ENCODE data around the gene CBX7.

DNA sequence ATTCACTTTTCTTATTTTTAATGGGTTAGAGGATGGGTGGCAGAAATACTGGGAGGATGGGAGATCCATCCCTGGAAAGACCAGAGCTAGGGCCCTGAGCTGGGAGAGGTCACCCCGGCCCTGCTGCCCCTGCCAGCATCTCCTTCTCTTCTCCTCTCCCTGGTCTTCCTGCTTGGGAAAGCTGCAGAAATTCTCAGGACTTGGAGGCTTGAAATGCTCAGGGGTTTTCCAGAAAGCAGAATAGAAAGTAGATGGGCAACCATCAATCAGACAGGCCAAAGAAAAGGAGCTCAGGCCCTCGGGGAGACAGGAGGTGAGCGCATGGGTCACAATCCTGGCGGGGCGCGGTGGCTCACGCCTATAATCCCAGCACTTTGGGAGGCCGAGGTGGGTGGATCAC, 53.9 kb downstream of the CBX7 start:
- TF ChIP-seq POLR2A (IDR thresholded peaks at IDR 0.05), result no peak
- TF ChIP-seq, protein P1, sequence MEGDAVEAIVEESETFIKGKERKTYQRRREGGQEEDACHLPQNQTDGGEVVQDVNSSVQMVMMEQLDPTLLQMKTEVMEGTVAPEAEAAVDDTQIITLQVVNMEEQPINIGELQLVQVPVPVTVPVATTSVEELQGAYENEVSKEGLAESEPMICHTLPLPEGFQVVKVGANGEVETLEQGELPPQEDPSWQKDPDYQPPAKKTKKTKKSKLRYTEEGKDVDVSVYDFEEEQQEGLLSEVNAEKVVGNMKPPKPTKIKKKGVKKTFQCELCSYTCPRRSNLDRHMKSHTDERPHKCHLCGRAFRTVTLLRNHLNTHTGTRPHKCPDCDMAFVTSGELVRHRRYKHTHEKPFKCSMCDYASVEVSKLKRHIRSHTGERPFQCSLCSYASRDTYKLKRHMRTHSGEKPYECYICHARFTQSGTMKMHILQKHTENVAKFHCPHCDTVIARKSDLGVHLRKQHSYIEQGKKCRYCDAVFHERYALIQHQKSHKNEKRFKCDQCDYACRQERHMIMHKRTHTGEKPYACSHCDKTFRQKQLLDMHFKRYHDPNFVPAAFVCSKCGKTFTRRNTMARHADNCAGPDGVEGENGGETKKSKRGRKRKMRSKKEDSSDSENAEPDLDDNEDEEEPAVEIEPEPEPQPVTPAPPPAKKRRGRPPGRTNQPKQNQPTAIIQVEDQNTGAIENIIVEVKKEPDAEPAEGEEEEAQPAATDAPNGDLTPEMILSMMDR (IDR thresholded peaks at IDR 0.05), result no peak
